Measurements from ENCODE around the gene SLC35F1.

SLC35F1 gene

GRCh38 chr6:118215269-118215668 is 308.2 kb downstream of the SLC35F1 start:
- no peak for TF ChIP-seq CTCF (IDR thresholded peaks at IDR 0.05; ENCODE audit: low read depth, low read length)
- no peak overlapping the region for H3K4me3 ChIP-seq (ENCODE audit: low read depth, low read length)

- H3K4me3 ChIP-seq (ENCODE audit: low read depth, low read length) = no peak overlapping the region
- TF ChIP-seq CTCF (IDR thresholded peaks at IDR 0.05; ENCODE audit: low read depth, low read length) = no peak
These were observed 309.7 kb downstream of the SLC35F1 start for GRCh38 chr6:118216751-118217150.

GRCh38 chr6:118218156-118218555 is 311.1 kb downstream of the SLC35F1 start:
- TF ChIP-seq CTCF (IDR thresholded peaks at IDR 0.05; ENCODE audit: low read depth, low read length) = no peak
- no peak overlapping the region for H3K4me3 ChIP-seq (ENCODE audit: low read depth, low read length)

GRCh38 chr6:118220429-118221128 is 313.5 kb downstream of the SLC35F1 start:
- H3K4me3 ChIP-seq (ENCODE audit: low read depth, low read length) = no peak overlapping the region
- TF ChIP-seq CTCF (IDR thresholded peaks at IDR 0.05; ENCODE audit: low read depth, low read length) = no peak

GRCh38 chr6:118223316-118223715 is 316.3 kb downstream of the SLC35F1 start:
- no peak for TF ChIP-seq CTCF (IDR thresholded peaks at IDR 0.05; ENCODE audit: low read depth, low read length)
- H3K4me3 ChIP-seq (ENCODE audit: low read depth, low read length) = no peak overlapping the region

GRCh38 chr6:118228886-118229285 is 321.8 kb downstream of the SLC35F1 start:
- no peak for TF ChIP-seq CTCF (IDR thresholded peaks at IDR 0.05; ENCODE audit: low read depth, low read length)
- no peak overlapping the region for H3K4me3 ChIP-seq (ENCODE audit: low read depth, low read length)

GRCh38 chr6:118240878-118241528 is 333.9 kb downstream of the SLC35F1 start:
- TF ChIP-seq CTCF (IDR thresholded peaks at IDR 0.05; ENCODE audit: low read depth, low read length) = no peak
- no peak overlapping the region for H3K4me3 ChIP-seq (ENCODE audit: low read depth, low read length)
